Measurements from ENCODE around the gene TRIM45.

Gene TRIM45

GRCh38 chr1:117098287-117098890, 23.2 kb downstream of the TRIM45 start:
- DNase-seq, result no peak

GRCh38 chr1:117097443-117097842, 24.1 kb downstream of the TRIM45 start:
- no peak for DNase-seq

GRCh38 chr1:117096951-117097408, 24.6 kb downstream of the TRIM45 start:
- DNase-seq, result no peak

GRCh38 chr1:117094841-117095604, 26.5 kb downstream of the TRIM45 start:
- no peak for DNase-seq

GRCh38 chr1:117093870-117094621, 27.5 kb downstream of the TRIM45 start:
- DNase-seq, result peak; percentile 35

GRCh38 chr1:117093091-117093534, 28.4 kb downstream of the TRIM45 start:
- no peak for DNase-seq

GRCh38 chr1:117092594-117092993, 29.0 kb downstream of the TRIM45 start:
- no peak for DNase-seq

- DNase-seq, result no peak
These were observed 31.6 kb downstream of the TRIM45 start for GRCh38 chr1:117089996-117090395.

- DNase-seq, result no peak
These were observed 33.9 kb downstream of the TRIM45 start for GRCh38 chr1:117087686-117088085.

GRCh38 chr1:117084231-117084630, 37.3 kb downstream of the TRIM45 start:
- no peak for DNase-seq

GRCh38 chr1:117079737-117080136, 41.8 kb downstream of the TRIM45 start:
- no peak for DNase-seq

- DNase-seq, result peak; percentile 66
These were observed 44.3 kb downstream of the TRIM45 start for GRCh38 chr1:117077267-117077666.

GRCh38 chr1:117076648-117077047, 44.9 kb downstream of the TRIM45 start:
- no peak for DNase-seq

- no peak for DNase-seq
These were observed 51.4 kb downstream of the TRIM45 start for GRCh38 chr1:117070124-117070523.

- no peak for DNase-seq
These were observed 52.2 kb downstream of the TRIM45 start for GRCh38 chr1:117069220-117069844.

- no peak for DNase-seq
These were observed 53.0 kb downstream of the TRIM45 start for GRCh38 chr1:117068580-117068979.

- DNase-seq, result no peak
These were observed 53.8 kb downstream of the TRIM45 start for GRCh38 chr1:117067533-117068370.

- DNase-seq, result no peak
These were observed 55.2 kb downstream of the TRIM45 start for GRCh38 chr1:117066367-117066766.

GRCh38 chr1:117061986-117062415, 59.5 kb downstream of the TRIM45 start:
- no peak for DNase-seq

Data from stimulated activated CD8-positive, alpha-beta memory T cell treated with anti-CD3 and anti-CD28 coated beads, Interleukin-4, amount 100 ng/mL, for 48 hours (primary cell).